ENCODE results near the gene BMAL1.

DNA sequence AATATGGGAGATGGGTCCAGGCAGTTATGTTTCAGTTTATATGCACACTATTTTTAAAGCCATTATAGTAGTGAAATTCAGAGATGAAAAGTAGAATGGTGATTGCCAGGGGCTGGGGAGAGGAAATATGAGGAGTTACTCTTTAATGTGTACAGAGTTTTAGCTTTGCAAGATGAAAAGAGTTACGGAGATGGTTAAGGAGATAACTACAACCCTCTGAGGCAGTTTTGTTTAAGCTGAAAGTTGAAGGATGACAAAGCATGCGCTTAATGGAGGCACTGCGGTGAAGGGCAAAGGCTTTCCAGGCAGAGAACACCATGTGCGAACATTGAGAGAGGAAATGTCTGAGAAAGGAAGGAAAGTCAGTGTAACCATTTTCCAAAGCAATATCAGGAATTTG lies 18.2 kb upstream of the BMAL1 start:
- TF ChIP-seq, protein P1, sequence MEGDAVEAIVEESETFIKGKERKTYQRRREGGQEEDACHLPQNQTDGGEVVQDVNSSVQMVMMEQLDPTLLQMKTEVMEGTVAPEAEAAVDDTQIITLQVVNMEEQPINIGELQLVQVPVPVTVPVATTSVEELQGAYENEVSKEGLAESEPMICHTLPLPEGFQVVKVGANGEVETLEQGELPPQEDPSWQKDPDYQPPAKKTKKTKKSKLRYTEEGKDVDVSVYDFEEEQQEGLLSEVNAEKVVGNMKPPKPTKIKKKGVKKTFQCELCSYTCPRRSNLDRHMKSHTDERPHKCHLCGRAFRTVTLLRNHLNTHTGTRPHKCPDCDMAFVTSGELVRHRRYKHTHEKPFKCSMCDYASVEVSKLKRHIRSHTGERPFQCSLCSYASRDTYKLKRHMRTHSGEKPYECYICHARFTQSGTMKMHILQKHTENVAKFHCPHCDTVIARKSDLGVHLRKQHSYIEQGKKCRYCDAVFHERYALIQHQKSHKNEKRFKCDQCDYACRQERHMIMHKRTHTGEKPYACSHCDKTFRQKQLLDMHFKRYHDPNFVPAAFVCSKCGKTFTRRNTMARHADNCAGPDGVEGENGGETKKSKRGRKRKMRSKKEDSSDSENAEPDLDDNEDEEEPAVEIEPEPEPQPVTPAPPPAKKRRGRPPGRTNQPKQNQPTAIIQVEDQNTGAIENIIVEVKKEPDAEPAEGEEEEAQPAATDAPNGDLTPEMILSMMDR (IDR thresholded peaks at IDR 0.05) = no peak
- TF ChIP-seq POLR2A (IDR thresholded peaks at IDR 0.05) (no peak), POLR2AphosphoS5 (IDR thresholded peaks at IDR 0.05) (no peak)

Data from suprapubic skin (tissue), 4 donors.